Stimulated activated naive CD8-positive, alpha-beta T cell treated with anti-CD3 and anti-CD28 coated beads, Interleukin-15, Interleukin-2, amounts not matched to agents 100 ng/mL and 50 ng/mL, for 24 hours (primary cell): Measurements from ENCODE around the gene TMEM50A.
"Not testable (repeated sequence)": the region's sequence is repeated elsewhere in the genome, so short reads cannot be mapped to it uniquely, and the experiment has no call there.

Experiments
- H3K27ac Mint-ChIP-seq: one replicate; pipeline ENCODE4 v1.8.0; 2021; ENCODE audit warnings: mild to moderate bottlenecking, mixed read lengths
- H3K27me3 Mint-ChIP-seq: one replicate; pipeline ENCODE4 v1.8.0; 2021; ENCODE audit warnings: mixed read lengths
- H3K36me3 Mint-ChIP-seq: one replicate; pipeline ENCODE4 v1.8.0; 2021; ENCODE audit warnings: low read depth, mixed read lengths
- H3K4me1 Mint-ChIP-seq: one replicate; pipeline ENCODE4 v1.8.0; 2021; ENCODE audit warnings: low read depth, mixed read lengths
- H3K4me3 Mint-ChIP-seq: one replicate; pipeline ENCODE4 v1.8.0; 2021; ENCODE audit warnings: mild to moderate bottlenecking, mixed read lengths
- H3K9me3 Mint-ChIP-seq: one replicate; pipeline ENCODE4 v1.8.0; 2021; ENCODE audit warnings: mixed read lengths

The TMEM50A gene

GRCh38 chr1:25324407-25324806 lies 13.7 kb upstream of the TMEM50A start:
- H3K9me3 Mint-ChIP-seq, H3K27ac Mint-ChIP-seq, H3K4me3 Mint-ChIP-seq, H3K36me3 Mint-ChIP-seq, H3K27me3 Mint-ChIP-seq, H3K4me1 Mint-ChIP-seq: not testable (repeated sequence)

GRCh38 chr1:25327864-25328790 lies 10.0 kb upstream of the TMEM50A start:
- not testable (repeated sequence) for H3K9me3 Mint-ChIP-seq, H3K4me1 Mint-ChIP-seq, H3K36me3 Mint-ChIP-seq

GRCh38 chr1:25328791-25329185 lies 9.3 kb upstream of the TMEM50A start:
- not testable (repeated sequence) for H3K9me3 Mint-ChIP-seq, H3K27me3 Mint-ChIP-seq, H3K27ac Mint-ChIP-seq, H3K4me1 Mint-ChIP-seq, H3K4me3 Mint-ChIP-seq, H3K36me3 Mint-ChIP-seq

More at GRCh38 chr1:25327864-25328790, 10.0 kb upstream of the TMEM50A start:
- H3K27ac Mint-ChIP-seq, H3K4me3 Mint-ChIP-seq, H3K27me3 Mint-ChIP-seq: not testable (repeated sequence)

GRCh38 chr1:25329336-25329735 lies 8.8 kb upstream of the TMEM50A start:
- H3K4me1 Mint-ChIP-seq, H3K4me3 Mint-ChIP-seq, H3K27me3 Mint-ChIP-seq, H3K9me3 Mint-ChIP-seq, H3K36me3 Mint-ChIP-seq, H3K27ac Mint-ChIP-seq: not testable (repeated sequence)

- not testable (repeated sequence) for H3K9me3 Mint-ChIP-seq, H3K27ac Mint-ChIP-seq
Observed at GRCh38 chr1:25329950-25330349, 8.2 kb upstream of the TMEM50A start.

GRCh38 chr1:25336922-25337354 lies 1.2 kb upstream of the TMEM50A start:
- not testable (repeated sequence) for H3K27me3 Mint-ChIP-seq, H3K36me3 Mint-ChIP-seq, H3K9me3 Mint-ChIP-seq
- H3K4me3 Mint-ChIP-seq, result peak overlapping the region; percentile 97
- H3K27ac Mint-ChIP-seq, result peak overlapping the region; percentile 85
- peaks cover 28% of the 10 kb centered on the region for H3K4me1 Mint-ChIP-seq

More at GRCh38 chr1:25329950-25330349, 8.2 kb upstream of the TMEM50A start:
- H3K27me3 Mint-ChIP-seq, H3K4me3 Mint-ChIP-seq, H3K4me1 Mint-ChIP-seq, H3K36me3 Mint-ChIP-seq: not testable (repeated sequence)

- not testable (repeated sequence) for H3K27me3 Mint-ChIP-seq, H3K9me3 Mint-ChIP-seq
- Mint-ChIP-seq H3K27ac (peak overlapping the region; percentile 90), H3K36me3 (peaks cover 13% of the 10 kb centered on the region), H3K4me1 (peaks cover 33% of the 10 kb centered on the region), H3K4me3 (peak overlapping the region; percentile 91)
Observed at GRCh38 chr1:25337483-25338187, 499 bp upstream of the TMEM50A start.

- peak overlapping the region; percentile 91 for H3K4me3 Mint-ChIP-seq
- H3K9me3 Mint-ChIP-seq, result no peaks in the 10 kb centered on the region
- peaks cover 40% of the 10 kb centered on the region for H3K4me1 Mint-ChIP-seq
- H3K27ac Mint-ChIP-seq, result peak overlapping the region; percentile 80
- H3K36me3 Mint-ChIP-seq, result peaks cover 22% of the 10 kb centered on the region
- H3K27me3 Mint-ChIP-seq, result no peaks in the 10 kb centered on the region
Observed at GRCh38 chr1:25338986-25339385, 852 bp downstream of the TMEM50A start.

GRCh38 chr1:25341746-25342145 lies 3.6 kb downstream of the TMEM50A start:
- peaks cover 22% of the 10 kb centered on the region for H3K36me3 Mint-ChIP-seq

GRCh38 chr1:25342846-25343245 lies 4.7 kb downstream of the TMEM50A start:
- H3K27ac Mint-ChIP-seq, result no peak overlapping the region
- no peaks in the 10 kb centered on the region for H3K27me3 Mint-ChIP-seq
- H3K9me3 Mint-ChIP-seq, result no peaks in the 10 kb centered on the region

More at GRCh38 chr1:25341746-25342145, 3.6 kb downstream of the TMEM50A start:
- Mint-ChIP-seq H3K4me1 (peaks cover 36% of the 10 kb centered on the region), H3K4me3 (no peak overlapping the region), H3K9me3 (no peaks in the 10 kb centered on the region), H3K27me3 (no peaks in the 10 kb centered on the region), H3K27ac (no peak overlapping the region)

GRCh38 chr1:25343872-25344271 lies 5.7 kb downstream of the TMEM50A start:
- no peaks in the 10 kb centered on the region for H3K27me3 Mint-ChIP-seq
- no peaks in the 10 kb centered on the region for H3K9me3 Mint-ChIP-seq
- H3K4me3 Mint-ChIP-seq, result no peak overlapping the region
- peak overlapping the region; percentile 10 for H3K27ac Mint-ChIP-seq
- H3K36me3 Mint-ChIP-seq, result peaks cover 34% of the 10 kb centered on the region
- peaks cover 34% of the 10 kb centered on the region for H3K4me1 Mint-ChIP-seq

More at GRCh38 chr1:25342846-25343245, 4.7 kb downstream of the TMEM50A start:
- H3K4me1 Mint-ChIP-seq, result peaks cover 34% of the 10 kb centered on the region
- H3K4me3 Mint-ChIP-seq, result no peak overlapping the region
- peaks cover 29% of the 10 kb centered on the region for H3K36me3 Mint-ChIP-seq

GRCh38 chr1:25347556-25347955 lies 9.4 kb downstream of the TMEM50A start:
- Mint-ChIP-seq H3K4me1 (peaks cover 7% of the 10 kb centered on the region), H3K27ac (no peak overlapping the region), H3K9me3 (no peaks in the 10 kb centered on the region), H3K4me3 (no peak overlapping the region), H3K27me3 (no peaks in the 10 kb centered on the region), H3K36me3 (peaks cover 34% of the 10 kb centered on the region)

GRCh38 chr1:25349606-25350005 lies 11.5 kb downstream of the TMEM50A start:
- no peaks in the 10 kb centered on the region for H3K9me3 Mint-ChIP-seq
- no peak overlapping the region for H3K4me3 Mint-ChIP-seq
- H3K27me3 Mint-ChIP-seq, result no peaks in the 10 kb centered on the region
- H3K4me1 Mint-ChIP-seq, result no peaks in the 10 kb centered on the region
- peaks cover 35% of the 10 kb centered on the region for H3K36me3 Mint-ChIP-seq
- no peak overlapping the region for H3K27ac Mint-ChIP-seq

GRCh38 chr1:25355841-25356395 lies 17.8 kb downstream of the TMEM50A start:
- H3K9me3 Mint-ChIP-seq, result no peaks in the 10 kb centered on the region
- no peak overlapping the region for H3K4me3 Mint-ChIP-seq
- H3K36me3 Mint-ChIP-seq, result peaks cover 57% of the 10 kb centered on the region
- peak overlapping the region; percentile 80 for H3K27ac Mint-ChIP-seq
- H3K27me3 Mint-ChIP-seq, result no peaks in the 10 kb centered on the region
- peaks cover 28% of the 10 kb centered on the region for H3K4me1 Mint-ChIP-seq

GRCh38 chr1:25356441-25356840 lies 18.3 kb downstream of the TMEM50A start:
- peaks cover 61% of the 10 kb centered on the region for H3K36me3 Mint-ChIP-seq
- no peaks in the 10 kb centered on the region for H3K9me3 Mint-ChIP-seq
- H3K27ac Mint-ChIP-seq, result no peak overlapping the region
- H3K4me3 Mint-ChIP-seq, result no peak overlapping the region
- H3K4me1 Mint-ChIP-seq, result peaks cover 33% of the 10 kb centered on the region
- no peaks in the 10 kb centered on the region for H3K27me3 Mint-ChIP-seq
